NCI-H1694 treated with DMSO at 0.1 percent for 48 hours (cell line): Measurements from ENCODE around the gene RNASE3.
"Not testable (repeated sequence)": the region's sequence is repeated elsewhere in the genome, so short reads cannot be mapped to it uniquely, and the experiment has no call there.

Experiments
- DNase-seq: peaks from one replicate; lab custom pipeline; 2025; lab: John Stamatoyannopoulos, UW

The RNASE3 gene

DNA sequence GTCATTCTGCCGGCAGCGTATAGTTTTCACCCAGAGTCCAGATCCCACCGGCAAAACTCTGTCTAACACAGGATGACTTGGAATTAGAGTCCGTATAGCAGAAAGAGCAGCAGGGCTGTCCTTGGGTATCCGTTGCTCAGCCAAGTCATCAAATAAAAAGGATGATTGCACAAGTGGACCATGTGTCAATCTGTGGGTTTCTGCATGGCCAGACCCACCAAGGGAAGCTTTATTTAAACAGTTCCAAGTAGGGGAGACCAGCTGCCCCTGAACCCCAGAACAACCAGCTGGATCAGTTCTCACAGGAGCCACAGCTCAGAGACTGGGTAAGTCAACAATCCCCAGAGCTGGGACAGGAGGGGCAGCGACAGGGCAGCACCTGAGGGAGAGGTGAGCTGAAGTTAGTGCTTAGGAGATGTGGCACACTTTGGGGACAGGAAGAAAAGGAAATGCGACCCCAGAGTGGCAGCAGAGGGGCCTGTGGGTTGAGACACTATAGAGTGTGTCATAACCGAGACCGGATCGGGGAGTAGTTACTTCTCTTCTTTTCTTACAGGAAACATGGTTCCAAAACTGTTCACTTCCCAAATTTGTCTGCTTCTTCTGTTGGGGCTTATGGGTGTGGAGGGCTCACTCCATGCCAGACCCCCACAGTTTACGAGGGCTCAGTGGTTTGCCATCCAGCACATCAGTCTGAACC, at the start of gene RNASE3:
Gene RNASE3 (plus strand): TSS at position 260 of the 700 bp plus-strand sequence. CDS start 302 bp downstream, at position 562.
- not testable (repeated sequence) for DNase-seq

DNA sequence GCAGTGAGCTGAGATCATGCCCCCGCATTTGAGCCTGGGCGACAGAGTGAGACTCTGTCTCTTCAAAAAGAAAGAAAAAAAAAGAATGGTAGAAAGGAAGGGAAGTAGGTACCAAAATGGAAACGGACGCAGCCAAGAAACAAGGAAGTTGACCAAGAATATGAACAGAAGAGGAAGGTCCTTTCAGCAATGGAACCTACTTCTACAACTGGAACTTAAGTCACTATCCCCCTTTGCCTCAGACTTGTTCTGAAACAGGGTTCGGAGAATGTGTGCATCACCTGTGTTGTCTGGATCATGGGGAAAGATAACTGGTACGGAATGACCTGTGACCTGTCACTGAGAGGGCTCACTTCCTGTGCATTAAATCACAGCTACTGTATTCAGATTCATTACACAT, 44.6 kb upstream of the RNASE3 start:
- no peak for DNase-seq

DNA sequence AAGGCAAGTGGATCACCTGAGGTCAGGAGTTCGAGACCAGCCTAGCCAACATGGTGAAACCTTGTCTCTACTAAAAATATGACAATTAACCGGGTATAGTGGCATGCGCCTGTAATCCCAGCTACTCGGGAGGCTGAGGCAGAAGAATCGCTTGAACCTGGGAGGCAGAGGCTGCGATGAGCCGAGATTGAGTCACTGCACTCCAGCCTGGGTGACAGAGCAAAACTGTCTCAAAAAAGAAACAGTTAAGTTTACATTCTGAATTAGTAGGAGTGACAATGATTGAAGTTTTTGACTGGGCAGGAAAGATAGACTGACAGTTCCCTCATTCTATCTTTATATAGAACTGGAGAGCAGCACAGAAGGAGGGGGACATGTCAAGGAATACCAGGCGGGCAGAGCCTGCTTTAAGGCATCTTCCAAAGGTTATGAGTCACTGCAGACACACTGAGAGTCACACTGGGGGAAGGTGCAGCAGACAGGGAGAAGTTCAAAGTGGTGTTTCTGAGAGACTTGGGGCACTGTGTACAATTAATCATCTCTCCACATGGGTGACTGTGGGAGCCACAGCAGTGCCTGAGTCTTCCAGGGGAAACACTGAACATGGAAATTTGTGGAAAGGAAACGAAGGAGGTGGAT, 42.8 kb upstream of the RNASE3 start:
- no peak for DNase-seq

DNA sequence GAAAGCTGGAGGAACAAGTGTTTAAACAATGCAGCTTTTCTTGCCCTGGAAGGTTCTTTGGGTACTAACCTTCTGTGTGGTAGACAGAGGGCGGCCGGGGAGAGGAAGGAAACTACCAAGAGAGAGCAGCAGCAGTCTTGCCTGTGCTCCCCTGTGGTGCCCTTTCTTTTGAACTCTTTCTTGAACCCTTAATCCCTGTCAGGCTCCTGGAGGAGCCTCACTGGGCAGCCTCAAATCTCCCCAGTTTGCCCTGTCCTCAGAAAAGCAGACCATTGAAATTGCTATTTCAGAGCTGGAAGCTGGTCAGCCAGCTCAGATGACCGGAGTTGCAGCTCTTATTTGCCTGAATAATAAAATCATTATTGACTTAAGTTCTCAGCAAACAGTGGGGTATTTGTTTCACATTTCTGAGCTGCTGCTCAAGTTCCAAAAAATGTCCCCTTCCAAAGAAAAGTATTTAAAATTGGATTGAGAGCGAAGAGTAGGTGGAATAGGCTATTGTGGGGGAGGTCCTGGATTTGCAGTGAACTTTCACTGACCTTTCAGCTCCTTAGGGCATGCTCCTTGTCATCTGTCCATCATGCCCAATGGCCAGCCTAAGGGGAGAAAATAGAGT, 42.1 kb upstream of the RNASE3 start:
- DNase-seq: no peak

DNA sequence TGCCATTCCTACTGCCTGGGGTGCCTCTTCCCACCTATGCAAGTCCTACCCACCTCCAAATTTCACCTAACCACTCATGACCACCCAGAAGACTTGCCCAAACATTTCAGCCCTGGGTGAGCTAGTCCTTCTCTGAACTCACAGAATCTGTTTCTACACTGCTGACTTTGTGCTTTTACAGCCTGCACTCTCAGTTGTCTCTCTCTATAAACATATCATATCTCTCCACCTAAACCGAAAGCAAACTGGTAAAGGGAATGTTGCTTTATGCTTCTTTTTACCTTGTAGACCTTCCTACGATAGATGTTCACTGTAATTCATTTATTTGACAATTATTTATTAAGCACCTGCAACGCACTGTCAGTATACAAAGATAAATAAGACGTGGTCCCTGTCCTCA, 38.1 kb upstream of the RNASE3 start:
- no peak for DNase-seq

DNA sequence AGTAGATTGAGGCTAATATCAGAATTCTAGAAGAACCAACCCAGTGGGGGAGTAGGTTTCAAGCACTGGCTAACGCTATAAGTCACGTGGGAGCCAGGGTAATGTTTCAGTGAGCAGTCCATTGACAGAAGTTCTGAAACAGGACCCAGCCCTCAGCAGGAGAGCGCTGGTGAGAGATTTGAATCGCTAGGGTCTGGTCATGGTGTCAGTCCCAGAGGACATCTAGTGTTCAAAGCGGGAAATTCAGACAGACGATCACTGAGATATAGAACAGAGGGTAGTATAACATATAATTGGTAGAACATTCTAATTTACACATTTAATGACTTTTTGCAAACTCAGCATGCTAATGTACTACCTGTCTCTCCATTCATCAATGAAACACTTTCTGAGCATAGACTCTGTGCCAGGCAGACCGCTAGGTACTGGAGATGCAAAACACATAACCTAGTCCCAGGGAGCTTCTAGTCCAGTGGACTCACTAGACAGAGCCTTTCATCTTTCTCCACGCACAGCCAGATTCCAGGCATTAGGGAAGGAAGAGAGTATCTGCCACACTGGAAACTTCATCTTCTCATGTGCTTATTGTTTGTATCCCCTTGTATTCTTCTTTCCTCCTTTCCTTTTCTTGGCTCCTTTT, 35.4 kb upstream of the RNASE3 start:
- peak; percentile 47 for DNase-seq

DNA sequence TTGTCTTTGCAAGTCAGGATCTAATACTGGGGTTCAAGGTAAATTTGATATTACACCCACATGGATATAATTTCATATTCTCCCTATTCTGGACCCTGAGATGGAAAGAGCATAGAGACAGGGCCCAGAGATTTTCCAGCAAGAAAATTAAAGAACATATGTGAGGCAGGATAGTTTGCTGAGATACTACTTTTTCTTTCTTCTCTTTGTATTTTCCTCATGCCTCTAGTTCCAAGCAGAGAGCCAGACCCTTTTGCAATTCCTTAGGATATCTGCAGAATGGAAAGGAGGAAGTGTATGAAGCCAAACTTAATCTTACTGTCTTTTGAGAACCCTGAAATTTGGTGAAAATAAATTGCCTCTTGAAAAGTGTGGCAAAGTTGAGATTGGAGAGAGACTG, 34.0 kb upstream of the RNASE3 start:
- no peak for DNase-seq

DNA sequence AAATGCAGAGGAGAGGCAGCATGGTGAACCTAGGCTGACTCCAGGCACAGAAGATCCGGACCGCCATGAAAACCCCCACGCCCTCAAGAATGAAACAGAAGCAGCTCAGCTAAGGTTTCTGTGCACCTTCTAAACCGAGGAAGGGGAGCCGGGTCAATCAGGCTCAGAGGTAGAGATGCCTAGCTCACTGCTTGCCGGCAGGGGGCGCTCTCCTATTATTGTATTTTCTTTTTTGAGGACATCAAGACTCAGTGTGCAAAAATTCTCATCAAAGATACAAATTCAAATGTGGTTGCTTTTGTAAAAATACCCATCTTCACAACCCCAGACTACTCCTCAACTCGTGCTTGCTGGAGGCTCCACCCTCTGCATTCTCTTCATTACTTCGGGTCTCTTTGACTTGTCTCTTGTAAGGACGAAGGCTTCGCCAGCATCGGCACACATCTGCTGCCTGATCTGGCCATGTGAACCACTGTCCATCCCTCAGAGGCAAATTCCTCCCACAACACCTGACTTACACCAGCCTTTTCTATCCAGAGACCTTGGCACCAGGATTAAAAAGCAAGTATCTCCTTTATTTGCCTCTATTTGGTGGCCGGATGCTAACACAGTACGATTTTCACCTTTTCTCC, 33.4 kb upstream of the RNASE3 start:
- peak; percentile 61 for DNase-seq

DNA sequence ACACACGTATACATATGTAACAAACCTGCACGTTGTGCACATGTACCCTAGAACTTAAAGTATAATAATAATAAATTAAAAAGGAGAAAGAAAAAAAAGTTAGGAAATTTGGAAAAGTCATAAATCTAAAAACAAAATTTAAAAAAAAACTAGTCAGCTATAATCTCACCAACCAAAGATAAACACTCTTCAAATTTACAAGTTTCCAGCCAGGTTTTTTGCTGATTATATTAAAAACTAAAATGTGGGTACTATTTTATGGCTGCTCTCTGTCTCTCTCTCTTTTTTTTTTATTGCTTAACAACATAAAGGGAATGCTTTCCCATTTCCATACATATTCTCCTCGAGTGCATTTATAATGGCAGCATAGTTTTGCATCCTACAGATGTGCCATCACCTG, 25.0 kb upstream of the RNASE3 start:
- DNase-seq: no peak

DNA sequence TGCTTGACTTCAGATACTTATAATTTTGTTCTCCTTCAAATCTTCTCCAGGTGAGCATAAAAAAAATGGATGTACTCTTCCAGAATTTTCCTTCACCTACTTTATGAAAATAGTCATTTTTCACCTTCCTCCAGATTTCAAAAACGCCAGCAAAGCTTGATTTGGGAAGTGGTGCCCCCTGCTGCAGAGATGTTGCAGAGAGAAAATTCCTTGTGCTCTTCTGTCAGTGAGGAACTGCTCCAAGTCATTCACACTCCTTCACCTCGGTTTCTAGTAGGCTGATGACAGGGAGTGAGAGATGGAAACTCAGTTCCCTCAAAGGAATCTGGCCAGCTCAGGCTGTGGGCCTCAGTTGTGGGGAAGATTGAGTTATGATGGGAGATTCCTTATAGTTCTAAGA, 24.2 kb upstream of the RNASE3 start:
- no peak for DNase-seq

DNA sequence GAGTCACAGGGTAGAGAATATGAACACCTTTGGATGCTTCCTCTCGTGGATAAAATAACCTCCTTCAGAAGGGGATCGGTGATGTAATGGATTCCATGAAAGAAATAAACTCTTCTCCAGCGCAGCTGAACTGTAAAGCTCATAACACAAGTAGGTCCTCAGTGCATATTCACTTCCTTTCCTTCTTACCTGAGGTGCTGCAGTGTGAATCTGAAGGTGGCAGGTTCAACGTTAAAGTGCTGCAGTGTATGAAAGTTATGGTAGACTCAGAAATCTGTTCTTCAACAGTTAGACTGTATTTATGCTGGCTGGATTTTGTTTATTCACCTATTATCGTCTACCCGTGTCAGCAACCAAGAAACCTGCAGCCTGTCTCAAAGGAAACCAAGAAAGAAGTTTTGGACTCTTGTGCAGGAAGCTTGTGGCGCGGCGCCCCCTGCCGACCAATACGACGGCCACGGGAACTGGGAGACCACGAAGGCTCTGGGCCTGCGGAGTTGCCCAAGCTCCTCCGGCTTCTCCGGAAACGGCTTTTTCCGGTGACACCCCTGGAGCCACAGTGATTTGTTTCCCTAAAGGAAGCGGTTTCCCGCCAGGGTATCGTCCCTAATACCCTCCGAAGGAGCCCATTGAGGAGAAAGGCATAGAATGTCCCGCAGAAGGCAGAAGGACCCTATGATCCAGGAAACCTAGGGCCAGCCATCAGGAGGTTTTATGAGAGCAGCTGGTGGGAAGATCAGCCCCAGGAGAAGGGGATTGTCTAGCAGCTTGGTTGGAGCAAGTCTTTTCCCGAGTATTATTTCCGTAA, 17.6 kb upstream of the RNASE3 start:
- DNase-seq: peak; percentile 1

DNA sequence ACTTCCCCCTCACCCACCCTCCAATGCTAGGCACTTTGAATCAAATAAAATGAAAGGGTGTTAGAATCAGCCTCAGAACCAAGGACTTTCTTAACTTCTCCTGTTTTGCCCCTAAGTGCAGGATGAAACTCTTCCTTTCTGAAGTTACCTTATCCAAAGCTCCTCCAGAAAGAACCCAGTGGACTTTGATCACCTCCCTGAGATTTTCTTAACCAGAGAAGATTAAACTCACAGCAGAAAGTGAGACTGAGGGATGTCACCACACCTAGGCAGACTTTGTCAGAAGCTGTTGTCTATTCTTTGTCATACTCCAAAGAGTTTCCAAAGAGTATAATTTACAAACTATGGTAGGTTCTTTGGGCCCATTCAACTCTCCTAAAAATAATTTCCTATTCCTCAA, 14.2 kb upstream of the RNASE3 start:
- DNase-seq: no peak

DNA sequence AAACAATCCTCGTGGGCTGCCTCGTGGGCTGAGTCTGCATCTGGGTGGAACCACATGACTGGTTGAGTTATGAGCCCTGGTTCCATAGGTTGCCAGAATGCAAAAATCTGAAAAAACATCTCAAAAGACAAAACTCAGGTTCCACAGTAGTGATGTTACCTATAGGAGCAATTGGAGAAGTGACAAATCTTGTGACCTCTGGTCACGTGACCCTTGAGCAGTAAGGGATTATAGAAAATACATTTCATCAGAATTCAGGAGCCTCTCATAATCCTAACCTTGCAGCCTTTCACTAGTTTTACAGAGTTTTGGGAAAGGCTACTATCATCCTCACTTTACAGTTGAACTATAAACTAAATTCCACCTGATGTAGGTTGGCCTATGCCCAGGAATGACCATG, 12.5 kb upstream of the RNASE3 start:
- no peak for DNase-seq

DNA sequence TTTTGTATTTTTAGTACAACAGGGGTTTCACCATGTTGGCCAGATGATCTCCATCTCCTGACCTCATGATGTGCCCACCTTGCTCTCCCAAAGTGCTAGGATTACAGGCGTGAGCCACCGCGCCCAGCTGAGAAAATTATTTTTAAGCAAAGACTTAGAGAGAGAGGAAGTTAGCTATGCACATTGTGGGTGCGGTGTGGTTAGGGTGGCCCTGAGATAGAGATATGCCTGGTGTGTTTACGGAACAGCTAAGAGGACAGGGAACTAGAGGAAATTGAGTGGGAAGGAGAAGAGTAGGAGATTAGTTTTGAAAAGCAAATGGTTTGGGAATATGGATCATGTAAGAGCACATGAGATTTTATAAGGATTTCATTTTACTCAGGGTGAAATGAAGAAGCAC, 10.0 kb upstream of the RNASE3 start:
- DNase-seq: not testable (repeated sequence)

DNA sequence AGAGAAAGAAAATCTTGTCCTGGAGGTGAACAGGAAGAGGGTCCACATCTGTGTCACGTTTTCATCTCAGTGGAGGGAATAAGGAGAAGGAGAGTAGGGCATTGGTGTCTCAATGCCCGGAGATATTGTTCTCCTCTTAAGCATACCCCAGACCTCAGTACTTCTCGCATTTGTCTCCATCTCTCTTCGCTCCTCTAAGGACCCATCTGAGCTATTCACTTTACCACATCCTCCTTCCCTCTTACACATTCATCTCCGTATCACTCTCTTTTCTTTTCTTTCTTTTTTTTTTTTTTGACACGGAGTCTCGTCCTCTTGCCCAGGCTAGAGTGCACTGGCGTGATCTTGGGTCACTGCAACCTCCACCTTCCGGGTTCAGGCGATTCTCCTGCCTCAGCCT, 8.4 kb upstream of the RNASE3 start:
- DNase-seq: not testable (repeated sequence)

DNA sequence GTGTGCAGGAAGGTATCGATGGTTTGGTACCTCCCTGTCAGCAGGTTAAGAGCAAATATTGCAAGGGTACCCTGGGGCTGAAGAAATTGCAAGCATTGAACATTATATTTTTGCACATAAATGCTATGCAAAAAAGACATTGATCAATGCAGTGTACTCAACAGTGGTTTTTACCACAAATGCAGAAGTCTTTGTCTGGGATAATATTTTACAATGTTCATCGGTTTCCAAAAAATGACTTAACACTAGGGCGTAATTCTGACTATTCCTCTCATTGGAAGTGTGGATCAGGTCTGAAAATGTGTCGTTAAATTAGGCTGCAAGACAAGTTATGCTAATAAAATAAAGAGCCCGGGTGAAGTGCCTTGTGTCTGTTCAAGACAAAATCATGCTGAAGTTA, 2.8 kb upstream of the RNASE3 start:
- not testable (repeated sequence) for DNase-seq

DNA sequence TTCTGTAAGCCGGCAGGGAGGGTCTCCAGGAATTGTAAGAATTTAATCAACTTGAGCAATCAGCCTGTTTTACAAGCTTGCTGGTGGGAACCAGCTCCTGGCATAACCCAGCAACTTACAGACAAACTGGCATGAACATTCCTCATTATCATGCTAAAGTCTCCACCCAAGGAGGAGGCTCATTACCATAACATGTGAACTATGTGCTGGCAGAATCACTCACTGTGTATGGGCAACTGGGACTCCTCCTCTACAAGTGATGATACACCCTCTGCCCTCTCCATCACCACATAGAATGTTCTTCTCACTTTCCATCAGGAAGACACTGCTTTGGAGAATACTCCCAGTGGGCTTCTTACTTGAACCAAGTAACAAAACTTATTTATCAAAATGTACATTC, 4.1 kb downstream of the RNASE3 start:
- not testable (repeated sequence) for DNase-seq

DNA sequence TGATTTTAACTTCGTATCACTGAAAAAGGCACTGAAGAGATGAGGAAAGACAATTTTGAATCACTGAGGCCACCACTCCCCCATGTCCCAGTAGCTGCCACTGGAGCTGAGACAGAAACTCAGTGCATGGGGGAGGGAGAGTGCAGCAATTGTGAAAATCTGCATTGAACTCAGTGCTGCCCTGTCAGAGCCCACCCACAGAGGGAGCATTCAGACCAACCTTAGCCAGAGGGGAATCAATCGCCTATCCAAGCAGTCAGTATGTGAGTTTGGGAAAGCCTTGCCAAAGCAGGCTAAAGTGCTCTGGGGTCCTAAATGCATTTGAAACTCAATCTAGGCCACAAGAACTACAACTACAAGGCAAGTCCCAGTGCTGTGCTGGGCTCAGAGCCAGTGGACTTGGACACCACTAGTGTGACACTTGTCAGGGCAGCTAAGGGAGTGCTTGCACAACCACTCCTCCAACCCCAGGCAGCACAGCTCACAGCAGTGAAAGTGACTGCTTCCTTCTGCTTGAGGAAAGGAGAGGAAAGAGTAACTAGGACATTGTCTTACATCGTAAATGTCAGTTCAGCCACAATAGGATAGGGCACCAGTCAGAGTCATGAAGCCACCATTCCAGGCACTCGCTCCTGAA, 13.3 kb downstream of the RNASE3 start:
- DNase-seq: no peak

DNA sequence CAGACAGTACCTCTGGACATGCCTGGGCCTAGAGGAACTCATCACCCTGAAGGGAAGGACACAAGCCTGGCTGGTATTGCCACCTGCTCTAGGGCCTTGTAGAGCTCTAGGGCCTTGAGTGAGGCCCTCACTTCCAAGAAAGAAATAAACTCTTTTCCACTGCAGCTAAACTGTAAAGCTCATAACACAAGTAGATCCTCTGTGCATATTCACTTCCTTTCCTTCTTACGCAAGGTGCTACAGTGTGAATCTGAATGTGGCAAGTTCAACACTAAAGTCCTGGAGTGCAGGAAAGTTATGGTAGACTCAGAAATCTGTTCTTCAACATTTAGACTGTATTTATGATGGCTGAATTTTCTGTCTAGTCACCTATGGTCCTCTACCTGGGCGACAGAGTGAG, 14.5 kb downstream of the RNASE3 start:
- no peak for DNase-seq

DNA sequence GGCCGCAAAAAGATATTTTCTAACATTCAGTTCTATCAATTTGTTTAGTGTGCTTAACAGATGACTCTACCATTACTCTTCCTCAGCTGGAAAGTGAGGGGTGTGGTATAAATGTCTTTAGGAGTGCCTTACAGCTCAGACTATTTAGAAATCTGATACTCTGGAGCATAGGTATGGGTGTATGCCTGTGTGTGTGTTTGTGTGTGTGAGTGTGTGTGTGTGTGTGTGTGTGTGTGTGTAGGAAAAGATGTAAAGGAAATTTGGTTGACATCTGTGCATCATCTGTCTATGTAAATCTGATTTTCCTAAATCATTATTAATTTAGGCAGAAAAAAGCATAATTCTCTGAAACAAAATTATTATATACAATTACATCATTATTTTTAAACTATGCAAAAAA, 16.0 kb downstream of the RNASE3 start:
- DNase-seq: no peak

DNA sequence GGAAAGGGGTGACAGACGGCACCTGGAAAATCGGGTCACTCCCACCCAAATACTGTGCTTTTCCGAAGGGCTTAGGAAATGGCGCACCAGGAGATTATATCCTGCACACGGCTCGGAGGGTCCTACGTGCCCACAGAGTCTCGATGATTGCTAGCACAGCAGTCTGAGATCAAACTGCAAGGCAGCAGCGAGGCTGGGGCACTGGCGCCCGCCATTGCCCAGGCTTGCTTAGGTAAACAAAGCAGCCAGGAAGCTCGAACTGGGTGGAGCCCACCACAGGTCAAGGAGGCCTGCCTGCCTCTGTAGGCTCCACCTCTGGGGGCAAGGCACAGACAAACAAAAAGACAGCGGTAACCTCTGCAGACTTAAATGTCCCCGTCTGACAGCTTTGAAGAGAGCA, 19.6 kb downstream of the RNASE3 start:
- DNase-seq: not testable (repeated sequence)
